Neuronal stem cell (in vitro differentiated cells): ENCODE measurements around the gene DHRS7.

Source experiments
- DNase-seq: peaks from one replicate; pipeline ENCODE4 v3.0.0-alpha.2; 2013; ENCODE audit warnings: low spot score
- H2AFZ ChIP-seq: one replicate; pipeline ENCODE4 v1.6.1; 2013; ENCODE audit warnings: mild to moderate bottlenecking, low read length, inconsistent platforms
- H2AK5ac ChIP-seq: 2 replicates; pipeline ENCODE4 v1.6.1; 2013; ENCODE audit warnings: low read depth, mild to moderate bottlenecking, inconsistent platforms, low read length, moderate library complexity, mixed read lengths
- H2BK120ac ChIP-seq: 2 replicates; pipeline ENCODE4 v1.6.1; 2013; ENCODE audit warnings: low read depth, mild to moderate bottlenecking, inconsistent platforms, low read length, moderate library complexity, mixed read lengths
- H2BK12ac ChIP-seq: one replicate; pipeline ENCODE4 v1.6.1; 2013; ENCODE audit warnings: low read length, inconsistent platforms
- H2BK15ac ChIP-seq: 2 replicates; pipeline ENCODE4 v1.6.1; 2013; ENCODE audit warnings: mild to moderate bottlenecking, low read length, inconsistent platforms, mixed read lengths
- H2BK5ac ChIP-seq: one replicate; pipeline ENCODE4 v1.6.1; 2013; ENCODE audit warnings: inconsistent platforms, mild to moderate bottlenecking, low read length, moderate library complexity
- H3K14ac ChIP-seq: one replicate; pipeline ENCODE4 v1.6.1; 2013; ENCODE audit warnings: low read length, inconsistent platforms
- H3K18ac ChIP-seq: 2 replicates; pipeline ENCODE4 v1.6.1; 2013; ENCODE audit warnings: low read length, inconsistent platforms
- H3K23ac ChIP-seq: 2 replicates; pipeline ENCODE4 v1.6.1; 2013; ENCODE audit warnings: low read depth, mild to moderate bottlenecking, mixed read lengths, low read length, inconsistent platforms; ENCODE audit not compliant: poor library complexity
- H3K27ac ChIP-seq: replicated peaks from 3 replicates; pipeline ENCODE4 v1.5.1; 2013; ENCODE audit warnings: low read length, inconsistent platforms
- H3K27me3 ChIP-seq, 3 experiments: 2 replicates each; pipeline ENCODE4 v1.6.1; 2013; ENCODE audit warnings: low read length in 3 of 3, mild to moderate bottlenecking in 2 of 3, inconsistent platforms in 1 of 3, low read depth in 1 of 3, mixed read lengths in 1 of 3, moderate library complexity in 1 of 3; ENCODE audit not compliant: control insufficient read depth in 3 of 3, insufficient read depth in 3 of 3
- H3K36me3 ChIP-seq, 2 donors: replicated peaks in 1 of 2; 2 replicates each; pipeline ENCODE4 v1.6.1; 2013; ENCODE audit warnings: low read length in 2 of 2; ENCODE audit not compliant: control insufficient read depth in 2 of 2, insufficient read depth in 2 of 2
- H3K4ac ChIP-seq: 2 replicates; pipeline ENCODE4 v1.6.1; 2013; ENCODE audit warnings: inconsistent platforms, mild to moderate bottlenecking, low read length, moderate library complexity
- H3K4me1 ChIP-seq, 2 donors: 1 replicate in 1 of 2; 2 replicates in 1 of 2; pipeline ENCODE4 v1.6.1; 2013; ENCODE audit warnings: low read length in 2 of 2, low read depth in 1 of 2; ENCODE audit not compliant: control insufficient read depth in 2 of 2, insufficient read depth in 1 of 2
- H3K4me2 ChIP-seq: one replicate; pipeline ENCODE4 v1.6.1; 2013; ENCODE audit warnings: mild to moderate bottlenecking, low read length, inconsistent platforms; ENCODE audit not compliant: insufficient read depth, poor library complexity, severe bottlenecking
- H3K4me3 ChIP-seq, 2 donors: 2 replicates each; pipeline ENCODE4 v1.5.1; 2013; ENCODE audit warnings: low read length in 2 of 2, mild to moderate bottlenecking in 2 of 2, inconsistent platforms in 1 of 2, moderate library complexity in 1 of 2
- H3K79me1 ChIP-seq: one replicate; pipeline ENCODE4 v1.6.1; 2013; ENCODE audit warnings: low read depth, mild to moderate bottlenecking, inconsistent platforms, low read length, moderate library complexity
- H3K9ac ChIP-seq: one replicate; pipeline ENCODE4 v1.6.1; 2013; ENCODE audit warnings: mild to moderate bottlenecking, low read depth, low read length, inconsistent platforms; ENCODE audit not compliant: poor library complexity
- H3K9me3 ChIP-seq, 2 donors: replicated peaks in 1 of 2; 2 replicates each; pipeline versions ENCODE3 to v1.6.1; 2013; ENCODE audit warnings: low read length in 2 of 2, mild to moderate bottlenecking in 2 of 2, inconsistent platforms in 1 of 2, low read depth in 1 of 2, mixed read lengths in 1 of 2, moderate library complexity in 1 of 2; ENCODE audit not compliant: control insufficient read depth in 2 of 2, insufficient read depth in 1 of 2
- H4K8ac ChIP-seq: one replicate; pipeline ENCODE4 v1.6.1; 2013; ENCODE audit warnings: low read depth, mild to moderate bottlenecking, inconsistent platforms, low read length, moderate library complexity
- H4K91ac ChIP-seq: one replicate; pipeline ENCODE4 v1.6.1; 2013; ENCODE audit warnings: low read length, low read depth, mild to moderate bottlenecking, inconsistent platforms; ENCODE audit not compliant: poor library complexity
- WGBS, 2 donors: extraction: QIAGEN DNeasy Blood & Tissue Kit; methylation state at CpG; one replicate each; pipeline ENCODE4 v1.1.7; 2013; ENCODE audit warnings: missing lambda C conversion rate in 2 of 2, mixed read lengths in 1 of 2; ENCODE audit not compliant: insufficient read length in 2 of 2, insufficient replicate concordance in 1 of 2; ENCODE audit errors: extremely low coverage in 2 of 2; 5-methylcytosine and 5-hydroxymethylcytosine counted together

DHRS7 gene

DNA sequence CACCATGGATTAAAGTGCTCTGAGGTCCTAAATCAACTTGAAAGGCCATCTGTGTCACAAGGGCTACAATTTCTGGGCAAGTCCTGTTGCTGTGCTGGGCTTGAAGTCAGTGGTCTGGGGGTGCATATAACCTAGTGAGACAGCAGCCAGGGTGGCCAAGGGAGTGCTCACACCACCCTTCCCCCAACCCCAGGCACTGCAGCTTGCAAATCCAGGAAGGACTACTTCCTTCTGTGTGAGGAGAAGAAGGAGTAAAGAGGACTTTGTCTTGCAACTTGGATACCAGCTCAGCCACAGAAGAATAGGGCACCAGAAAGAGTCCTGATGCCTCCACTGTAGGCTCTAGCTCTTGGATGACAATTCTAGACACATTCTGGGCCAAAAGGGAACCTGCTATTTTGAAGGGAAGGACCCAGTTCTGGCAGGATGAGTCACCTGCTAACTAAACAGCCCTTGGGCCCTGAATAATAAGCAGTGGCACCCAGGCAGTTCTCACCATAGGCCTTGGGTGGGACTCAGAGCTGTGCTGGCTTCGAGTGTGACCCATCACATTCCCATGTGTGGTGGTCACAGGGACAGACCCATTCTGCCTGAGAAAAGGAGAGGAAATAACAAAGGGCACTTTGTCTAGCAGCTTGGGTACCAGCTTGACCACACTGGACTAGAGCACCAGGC, 32.6 kb upstream of the DHRS7 start:
- H3K4me1 ChIP-seq = no peaks in the 10 kb centered on the region
- no peak overlapping the region for H2BK120ac ChIP-seq
- peak overlapping the region; percentile 5 for H3K14ac ChIP-seq
- no peak overlapping the region for H3K4me3 ChIP-seq
- no peaks in the 10 kb centered on the region for H3K36me3 ChIP-seq
- H2AFZ ChIP-seq = no peak overlapping the region
- no peak overlapping the region for H3K4me2 ChIP-seq
- H2BK15ac ChIP-seq = no peak overlapping the region
- no peak overlapping the region for H3K23ac ChIP-seq
- H4K91ac ChIP-seq = no peak overlapping the region
- H3K9ac ChIP-seq = no peak overlapping the region
- peaks cover 0 to 5% of the 10 kb centered on the region in 2 donors for H3K9me3 ChIP-seq
- no peak overlapping the region for H4K8ac ChIP-seq
- no peak overlapping the region for H2BK12ac ChIP-seq
- H2BK5ac ChIP-seq = no peak overlapping the region
- no CpG with 5 or more reads among the region's 1 CpG for WGBS, 2 donors
- no peaks in the 10 kb centered on the region for H3K79me1 ChIP-seq
- peaks cover 0 to 8% (median 0%) of the 10 kb centered on the region in 3 experiments for H3K27me3 ChIP-seq
- H3K27ac ChIP-seq = no peak overlapping the region
- H3K18ac ChIP-seq = no peak overlapping the region
- no peak for DNase-seq
- no peak overlapping the region for H3K4ac ChIP-seq
- peak overlapping the region; percentile 83 for H2AK5ac ChIP-seq

DNA sequence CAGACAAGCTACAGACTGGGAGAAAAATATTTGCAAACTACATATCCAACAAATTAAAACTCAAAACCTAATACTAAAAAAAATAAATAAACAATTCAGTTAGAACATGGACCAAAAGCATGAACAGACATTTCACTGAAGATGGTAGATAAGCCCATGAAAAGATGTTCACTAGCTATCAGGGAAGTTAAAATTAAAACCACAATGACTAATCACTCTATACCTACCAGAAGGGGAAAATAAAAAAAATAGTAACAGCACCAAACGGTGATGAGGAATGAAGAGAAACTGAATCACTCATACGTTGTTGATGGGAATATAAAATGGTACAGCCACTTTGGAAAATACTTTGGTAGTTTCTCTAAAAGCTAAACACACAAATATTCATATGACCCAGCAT, 31.1 kb upstream of the DHRS7 start:
- WGBS, 2 donors = no CpG with 5 or more reads among the region's 2 CpGs
- H4K91ac ChIP-seq = no peak overlapping the region

DNA sequence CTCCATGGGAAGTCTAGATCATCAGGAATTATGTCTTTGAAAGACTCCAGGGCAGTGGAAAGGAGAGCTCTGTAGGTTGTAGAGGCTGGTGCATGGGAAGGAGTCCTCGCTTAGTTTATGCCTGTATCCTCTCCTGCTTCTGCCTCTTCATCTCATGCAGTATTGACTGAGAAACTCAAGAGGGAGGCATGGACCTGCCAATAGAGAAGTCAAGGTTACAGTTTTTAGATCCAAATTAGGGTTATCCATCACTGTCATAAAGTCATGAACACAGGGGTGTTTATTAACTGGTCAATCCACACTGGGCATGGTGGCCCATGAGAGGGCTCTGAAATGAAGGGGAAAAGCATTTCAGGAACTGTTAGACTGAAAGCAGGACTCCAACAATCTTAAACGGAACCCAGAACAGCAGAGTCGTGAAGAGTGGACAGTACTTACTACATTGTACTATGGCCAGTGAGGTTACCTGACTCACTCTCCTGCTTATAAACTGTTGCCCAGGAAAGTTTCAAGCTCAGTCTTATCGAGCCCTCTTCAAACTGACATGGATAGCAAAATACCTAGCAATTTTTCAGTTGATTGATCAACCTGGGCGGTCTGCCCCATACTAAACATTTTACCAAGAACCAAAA, 30.1 kb upstream of the DHRS7 start:
- no peak overlapping the region for H3K23ac ChIP-seq
- no peak overlapping the region for H2BK120ac ChIP-seq
- no peak overlapping the region for H2BK15ac ChIP-seq
- no peak overlapping the region for H2AK5ac ChIP-seq
- H4K8ac ChIP-seq = no peak overlapping the region
- no peak overlapping the region for H3K14ac ChIP-seq
- no peak overlapping the region for H2BK5ac ChIP-seq
- DNase-seq = no peak
- H3K18ac ChIP-seq = no peak overlapping the region
- H3K4me1 ChIP-seq = no peaks in the 10 kb centered on the region
- H3K9me3 ChIP-seq = peaks cover 0 to 6% of the 10 kb centered on the region in 2 donors
- WGBS, 2 donors = no CpG with 5 or more reads among the region's 5 CpGs
- no peak overlapping the region for H3K4ac ChIP-seq
- H2BK12ac ChIP-seq = no peak overlapping the region
- H3K9ac ChIP-seq = no peak overlapping the region
- H3K36me3 ChIP-seq = no peaks in the 10 kb centered on the region
- no peak overlapping the region for H3K27ac ChIP-seq
- H3K27me3 ChIP-seq = peaks cover 0 to 13% (median 0%) of the 10 kb centered on the region in 3 experiments
- H2AFZ ChIP-seq = no peak overlapping the region
- no peak overlapping the region for H4K91ac ChIP-seq
- no peak overlapping the region for H3K4me3 ChIP-seq
- H3K4me2 ChIP-seq = no peak overlapping the region
- no peaks in the 10 kb centered on the region for H3K79me1 ChIP-seq

More for the DNA sequence above, 31.1 kb upstream of the DHRS7 start:
- Histone ChIP-seq H2BK5ac (no peak overlapping the region), H2AFZ (no peak overlapping the region), H3K9me3 (peaks cover 0 to 6% of the 10 kb centered on the region in 2 donors), H3K4ac (no peak overlapping the region), H3K27me3 (peaks cover 0 to 8% (median 0%) of the 10 kb centered on the region in 3 experiments), H2BK15ac (no peak overlapping the region), H3K18ac (no peak overlapping the region), H3K36me3 (no peaks in the 10 kb centered on the region), H2BK12ac (no peak overlapping the region), H3K27ac (no peak overlapping the region), H3K9ac (no peak overlapping the region), H4K8ac (no peak overlapping the region), H2BK120ac (no peak overlapping the region), H3K14ac (no peak overlapping the region), H3K23ac (no peak overlapping the region), H3K4me1 (no peaks in the 10 kb centered on the region), H3K4me3 (no peak overlapping the region), H2AK5ac (no peak overlapping the region), H3K4me2 (no peak overlapping the region), H3K79me1 (no peaks in the 10 kb centered on the region)
- DNase-seq = no peak

DNA sequence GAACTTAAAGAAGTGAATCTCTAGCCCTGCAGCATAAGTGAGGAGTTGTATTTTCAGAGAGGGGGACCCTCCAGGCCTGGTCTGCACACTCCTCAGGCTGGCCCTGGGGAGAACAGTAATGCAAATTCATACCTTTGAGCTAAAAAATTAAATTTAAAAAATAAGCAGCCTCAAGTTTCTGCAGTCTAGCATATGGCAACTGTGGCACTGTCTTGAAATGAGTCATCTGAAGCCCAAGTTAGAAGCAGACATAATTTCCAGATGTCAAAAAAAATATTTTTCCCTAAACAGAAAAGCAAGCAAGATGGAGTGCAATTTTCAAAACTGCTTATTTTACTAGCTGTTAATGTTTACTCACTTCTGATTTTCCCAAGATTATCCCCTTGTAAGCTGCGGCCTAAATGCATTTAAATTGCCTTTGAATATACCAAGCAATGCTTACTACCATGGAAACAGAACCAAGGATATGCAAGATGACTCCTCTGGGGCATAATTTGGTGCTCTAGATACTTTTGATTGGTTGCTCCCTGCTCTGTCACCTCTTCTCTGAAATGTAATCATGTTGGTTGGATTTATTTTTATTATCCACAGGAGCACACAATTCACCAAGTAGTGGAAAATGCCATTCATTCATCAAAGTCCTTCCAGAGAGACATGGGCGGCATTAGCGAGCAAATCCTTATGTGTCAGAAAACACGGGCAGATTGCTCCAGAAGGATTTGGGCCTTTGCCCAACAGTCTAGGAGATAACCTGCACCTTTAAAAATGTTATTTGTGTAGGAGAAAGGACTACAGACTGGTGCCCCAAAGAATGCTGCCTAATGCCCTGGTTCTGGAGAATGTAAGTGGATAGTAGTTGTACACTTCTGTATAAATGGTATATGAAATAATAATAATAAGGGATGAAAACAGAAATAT, 25.0 kb upstream of the DHRS7 start:
- Histone ChIP-seq H4K8ac (no peak overlapping the region), H3K4me3 (no peak overlapping the region), H2BK15ac (no peak overlapping the region), H3K9me3 (peaks cover 0 to 1% of the 10 kb centered on the region in 2 donors), H2AFZ (no peak overlapping the region), H3K4me1 (no peaks in the 10 kb centered on the region), H3K4ac (no peak overlapping the region), H3K27me3 (peaks cover 0 to 12% (median 0%) of the 10 kb centered on the region in 3 experiments), H3K14ac (no peak overlapping the region), H4K91ac (no peak overlapping the region), H3K4me2 (no peak overlapping the region), H3K36me3 (no peaks in the 10 kb centered on the region), H2BK5ac (no peak overlapping the region), H3K23ac (no peak overlapping the region), H2BK12ac (no peak overlapping the region), H2BK120ac (no peak overlapping the region), H2AK5ac (no peak overlapping the region), H3K79me1 (no peaks in the 10 kb centered on the region), H3K18ac (no peak overlapping the region), H3K27ac (no peak overlapping the region), H3K9ac (no peak overlapping the region)
- WGBS, 2 donors = no CpG with 5 or more reads among the region's 4 CpGs
- no peak for DNase-seq
